Peyer's patch (tissue), 4 donors: ENCODE results near the gene FBXO47. TPM values are rescaled to one million over a fixed set of nuclear protein-coding genes. Genes with fewer than 3 reads are reported as not detected.

Experiments used
- DNase-seq, 3 donors: peaks; one replicate each; pipeline ENCODE4 v3.0.0-alpha.2; 2017 to 2019
- H3K27ac ChIP-seq, 4 donors: fragments of 200-600 bp; sonication (generic); one replicate each; pipeline ENCODE4 v1.5.1; 2016 to 2019
- H3K27me3 ChIP-seq, 2 donors: fragments of 200-600 bp; sonication (generic); one replicate each; pipeline ENCODE4 v1.5.1; 2019
- H3K36me3 ChIP-seq, 3 donors: fragments of 200-600 bp; sonication (generic); one replicate each; pipeline ENCODE4 v1.5.1; 2016 to 2019
- H3K4me1 ChIP-seq, 4 donors: fragments of 200-600 bp; sonication (generic); one replicate each; pipeline ENCODE4 v1.5.1; 2016 to 2019
- H3K4me3 ChIP-seq, 4 donors: fragments of 200-600 bp; sonication (generic); 1 replicate in 3 of 4; 2 replicates in 1 of 4; pipeline ENCODE4 v1.5.1; 2016 to 2019; ENCODE audit warnings: mild to moderate bottlenecking in 1 of 4
- H3K9me3 ChIP-seq, 4 donors: fragments of 200-600 bp; sonication (generic); one replicate each; pipeline ENCODE4 v1.5.1; 2016 to 2019; ENCODE audit warnings: mild to moderate bottlenecking in 1 of 4
- CTCF ChIP-seq, 6 experiments: fragments of 450-650 bp in 4 of 6; fragments of 200-600 bp in 2 of 6; sonication (generic) in 1 of 6; IDR thresholded peaks; one replicate each; pipeline ENCODE4 v1.5.1; 2017 to 2019; ENCODE audit warnings: antibody characterized with exemption in 6 of 6, mild to moderate bottlenecking in 3 of 6, moderate library complexity in 1 of 6
- POLR2A ChIP-seq, 2 donors: fragments of 450-650 bp; IDR thresholded peaks; one replicate each; pipeline ENCODE4 v1.5.1; 2017; ENCODE audit warnings: antibody characterized with exemption in 2 of 2, mild to moderate bottlenecking in 2 of 2, moderate library complexity in 2 of 2
- total RNA-seq, 4 donors: library from RNA; depleted of rRNA; stranded (reverse); fragments of >200 nt; gene quantifications; one replicate each; pipeline ENCODE4 v1.1.0, GENCODE V29; 2016

FBXO47 gene
- total RNA-seq, 4 donors from 2014 or later, result not detected

- no peak for DNase-seq
- H3K4me1 ChIP-seq, result peaks cover 14 to 81% (median 24%) of the 10 kb centered on the region in 4 donors
- TF ChIP-seq POLR2A (IDR thresholded peaks at IDR 0.05), result no peak
Observed at GRCh38 chr17:38892083-38892482, 75.1 kb downstream of the FBXO47 start.

DNA sequence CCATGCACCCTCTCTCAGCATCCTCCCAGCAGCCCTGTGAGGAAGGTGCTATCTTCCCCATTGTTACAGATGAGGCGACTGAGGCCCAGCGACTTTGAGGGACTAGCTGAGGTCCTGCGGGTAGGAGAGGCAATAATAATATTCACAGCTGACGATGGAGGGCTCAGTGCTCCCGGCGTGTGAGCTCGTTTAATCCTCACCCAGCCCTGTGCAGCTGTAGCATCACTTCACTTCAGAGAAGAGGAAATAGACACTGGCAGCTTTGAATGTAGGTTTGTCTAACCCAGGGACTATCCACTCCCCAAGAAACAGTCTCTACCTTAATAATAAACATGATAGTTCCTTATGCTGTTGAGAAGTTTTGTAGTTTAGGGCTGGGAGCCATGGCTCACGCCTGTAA, 75.8 kb downstream of the FBXO47 start:
- Histone ChIP-seq H3K9me3 (no peaks in the 10 kb centered on the region), H3K27ac (peak overlapping the region in 2 of 4 donors; percentile 32 to 48), H3K27me3 (no peaks in the 10 kb centered on the region), H3K36me3 (peaks cover 0 to 84% (median 0%) of the 10 kb centered on the region in 3 donors), H3K4me1 (peaks cover 9 to 81% (median 21%) of the 10 kb centered on the region in 4 donors), H3K4me3 (no peak overlapping the region)
- no peak for DNase-seq
- TF ChIP-seq POLR2A (IDR thresholded peaks at IDR 0.05), result no peak
- no peak for TF ChIP-seq CTCF (IDR thresholded peaks at IDR 0.05)

More at GRCh38 chr17:38892083-38892482, 75.1 kb downstream of the FBXO47 start:
- no peaks in the 10 kb centered on the region for H3K27me3 ChIP-seq
- peaks cover 0 to 83% (median 0%) of the 10 kb centered on the region in 3 donors for H3K36me3 ChIP-seq
- no peak overlapping the region for H3K4me3 ChIP-seq
- peak overlapping the region in 2 of 4 donors; percentile 48 to 74 for H3K27ac ChIP-seq
- H3K9me3 ChIP-seq, result no peaks in the 10 kb centered on the region

GRCh38 chr17:38890410-38890746, 76.8 kb downstream of the FBXO47 start:
- no peaks in the 10 kb centered on the region for H3K27me3 ChIP-seq
- H3K9me3 ChIP-seq, result no peaks in the 10 kb centered on the region
- H3K27ac ChIP-seq, result peak overlapping the region in 2 of 4 donors; percentile 20 to 32
- no peak for TF ChIP-seq POLR2A (IDR thresholded peaks at IDR 0.05)
- no peak for TF ChIP-seq CTCF (IDR thresholded peaks at IDR 0.05)
- H3K4me1 ChIP-seq, result peaks cover 4 to 81% (median 26%) of the 10 kb centered on the region in 4 donors
- no peak overlapping the region for H3K4me3 ChIP-seq
- H3K36me3 ChIP-seq, result peaks cover 0 to 74% (median 0%) of the 10 kb centered on the region in 3 donors
- DNase-seq, result no peak

DNA sequence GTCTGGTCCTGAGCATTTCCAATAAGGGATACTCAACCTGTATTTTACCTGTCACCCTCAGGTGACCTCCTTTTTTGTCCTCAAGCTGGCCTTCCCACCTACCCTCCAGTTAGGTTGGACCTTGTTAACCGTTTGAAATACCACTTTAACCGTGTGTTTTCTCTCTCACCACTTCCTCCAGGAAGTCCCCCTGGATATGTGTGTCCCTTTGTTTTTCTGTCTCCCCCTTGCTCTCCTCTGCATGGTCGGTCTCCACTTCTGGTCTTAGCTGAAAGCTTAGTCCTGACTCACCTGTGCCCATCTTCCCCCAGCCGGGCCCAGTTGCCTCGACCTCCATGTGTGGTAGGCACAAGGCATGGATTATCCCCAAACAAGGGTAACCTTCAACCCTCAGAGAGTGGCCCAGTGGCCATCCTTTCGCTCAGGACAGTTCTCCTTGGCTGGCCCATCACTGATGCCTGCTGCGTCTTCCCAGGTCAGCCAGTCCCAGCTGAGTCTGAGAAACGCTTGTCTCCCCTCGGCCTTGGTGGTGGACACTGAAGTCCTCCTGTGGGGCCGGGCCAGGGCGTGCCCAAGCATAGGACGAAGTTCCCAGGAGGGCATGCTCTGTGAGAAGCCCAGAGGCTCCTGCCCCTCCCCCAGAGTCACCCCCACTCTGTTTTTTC, 77.3 kb downstream of the FBXO47 start:
- DNase-seq, result no peak
- peaks cover 7 to 86% (median 29%) of the 10 kb centered on the region in 4 donors for H3K4me1 ChIP-seq
- H3K9me3 ChIP-seq, result no peaks in the 10 kb centered on the region
- TF ChIP-seq POLR2A (IDR thresholded peaks at IDR 0.05), result no peak
- no peak for TF ChIP-seq CTCF (IDR thresholded peaks at IDR 0.05)
- H3K27me3 ChIP-seq, result no peaks in the 10 kb centered on the region
- H3K4me3 ChIP-seq, result no peak overlapping the region
- H3K27ac ChIP-seq, result peak overlapping the region in 3 of 4 donors; percentile 20 to 33 (median 32)
- peaks cover 0 to 70% (median 0%) of the 10 kb centered on the region in 3 donors for H3K36me3 ChIP-seq

DNA sequence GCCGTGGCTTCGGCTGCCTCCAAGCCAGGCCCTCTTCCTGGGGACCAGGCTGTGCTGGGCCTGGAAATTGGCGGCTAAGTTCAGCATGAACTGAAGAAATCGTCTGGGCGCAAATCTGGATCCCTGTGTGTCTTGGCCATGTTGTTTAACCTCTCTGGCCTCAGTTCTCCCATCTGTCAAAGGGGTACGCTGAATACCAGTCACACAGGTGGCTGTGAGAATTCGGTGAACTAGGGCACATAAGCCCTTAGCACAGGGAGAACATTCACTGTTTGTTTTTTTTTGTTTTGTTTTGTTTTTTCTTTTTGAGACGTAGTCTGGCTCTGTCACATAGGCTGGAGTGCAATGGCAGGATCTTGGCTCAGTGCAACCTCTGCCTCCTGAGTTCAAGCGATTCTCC, 78.4 kb downstream of the FBXO47 start:
- Histone ChIP-seq H3K27me3 (no peaks in the 10 kb centered on the region), H3K36me3 (peaks cover 0 to 64% (median 0%) of the 10 kb centered on the region in 3 donors), H3K27ac (no peak overlapping the region), H3K9me3 (no peaks in the 10 kb centered on the region), H3K4me3 (no peak overlapping the region), H3K4me1 (peaks cover 6 to 87% (median 34%) of the 10 kb centered on the region in 4 donors)
- TF ChIP-seq CTCF (IDR thresholded peaks at IDR 0.05) (no peak), POLR2A (IDR thresholded peaks at IDR 0.05) (no peak)
- no peak for DNase-seq

DNA sequence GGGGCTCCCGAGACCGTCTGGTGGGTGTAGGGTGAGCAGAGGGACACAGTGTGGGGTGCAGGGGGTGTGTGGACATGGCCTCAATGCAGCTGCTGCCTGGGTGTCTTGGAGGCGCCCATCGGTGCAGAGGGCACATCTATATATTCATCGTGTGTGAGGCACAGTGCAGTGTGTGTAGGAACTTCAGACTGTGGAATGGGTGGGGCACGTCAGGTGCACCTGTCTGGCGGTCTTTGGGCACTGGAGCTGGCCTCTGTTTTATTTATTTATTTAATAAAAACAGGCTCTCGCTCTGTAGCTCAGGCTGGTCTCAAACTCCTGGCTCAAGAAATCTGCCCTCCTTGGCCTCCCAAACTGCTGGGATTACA, 80.6 kb downstream of the FBXO47 start:
- Histone ChIP-seq H3K4me3 (peak overlapping the region in 2 of 4 donors; percentile 7 to 25), H3K36me3 (peaks cover 0 to 58% (median 0%) of the 10 kb centered on the region in 3 donors), H3K4me1 (peaks cover 12 to 91% (median 36%) of the 10 kb centered on the region in 4 donors), H3K27me3 (no peaks in the 10 kb centered on the region), H3K27ac (peak overlapping the region in 3 of 4 donors; percentile 67 to 89 (median 89)), H3K9me3 (no peaks in the 10 kb centered on the region)
- TF ChIP-seq POLR2A (IDR thresholded peaks at IDR 0.05) (peak; percentile 31 to 58), CTCF (IDR thresholded peaks at IDR 0.05) (no peak)
- DNase-seq, result peak in 2 of 3 donors; percentile 80 to 81
